ENCODE measurements around the gene LRRC71.
"Not testable (repeated sequence)": the region's sequence is repeated elsewhere in the genome, so short reads cannot be mapped to it uniquely, and the experiment has no call there.

Gene LRRC71

GRCh38 chr1:156905651-156906050 is 14.8 kb upstream of the LRRC71 start:
- no peak for ATAC-seq
- no peak for DNase-seq

DNA sequence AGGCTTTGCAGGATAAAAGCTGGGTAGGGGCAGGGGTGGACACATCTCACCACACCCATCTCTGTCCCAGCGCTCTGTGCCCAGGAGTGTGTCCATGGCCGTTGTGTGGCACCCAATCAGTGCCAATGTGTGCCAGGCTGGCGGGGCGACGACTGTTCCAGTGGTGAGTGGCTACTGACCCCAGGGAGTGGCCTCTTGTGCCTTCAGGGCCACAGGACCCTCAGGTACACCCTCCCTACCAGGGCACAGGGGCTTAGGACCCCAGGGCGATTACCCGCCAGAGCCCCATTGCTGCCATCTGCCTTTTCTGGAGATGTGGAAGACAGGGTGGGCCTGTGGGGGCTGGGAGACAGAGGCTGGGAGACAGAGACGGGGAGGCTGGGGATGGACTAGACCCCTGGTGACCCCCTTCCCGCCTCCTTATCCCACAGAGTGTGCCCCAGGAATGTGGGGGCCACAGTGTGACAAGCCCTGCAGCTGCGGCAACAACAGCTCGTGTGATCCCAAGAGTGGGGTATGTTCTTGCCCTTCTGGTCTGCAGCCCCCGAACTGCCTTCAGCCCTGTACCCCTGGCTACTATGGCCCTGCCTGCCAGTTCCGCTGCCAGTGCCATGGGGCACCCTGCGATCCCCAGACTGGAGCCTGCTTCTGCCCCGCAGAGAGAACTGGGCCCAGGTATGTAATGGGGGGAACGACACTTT is 14.1 kb upstream of the LRRC71 start:
- DNase-seq: no peak
- ATAC-seq: no peak

DNA sequence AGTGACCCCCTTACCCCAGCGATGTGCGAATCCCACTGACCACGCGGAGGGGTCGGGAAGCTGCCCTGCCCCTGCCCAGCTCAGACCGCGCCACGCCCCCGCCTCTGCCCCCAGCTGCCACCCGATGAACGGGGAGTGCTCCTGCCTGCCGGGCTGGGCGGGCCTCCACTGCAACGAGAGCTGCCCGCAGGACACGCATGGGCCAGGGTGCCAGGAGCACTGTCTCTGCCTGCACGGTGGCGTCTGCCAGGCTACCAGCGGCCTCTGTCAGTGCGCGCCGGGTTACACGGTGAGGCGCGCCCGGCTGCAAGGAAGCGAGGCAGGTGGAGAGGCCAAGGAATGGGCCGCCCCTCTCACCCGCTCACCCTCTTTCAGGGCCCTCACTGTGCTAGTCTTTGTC is 11.9 kb upstream of the LRRC71 start:
- no peak for DNase-seq
- no peak for ATAC-seq

- DNase-seq (no peak), ATAC-seq (no peak)
Observed at GRCh38 chr1:156908955-156909354, 11.5 kb upstream of the LRRC71 start.

DNA sequence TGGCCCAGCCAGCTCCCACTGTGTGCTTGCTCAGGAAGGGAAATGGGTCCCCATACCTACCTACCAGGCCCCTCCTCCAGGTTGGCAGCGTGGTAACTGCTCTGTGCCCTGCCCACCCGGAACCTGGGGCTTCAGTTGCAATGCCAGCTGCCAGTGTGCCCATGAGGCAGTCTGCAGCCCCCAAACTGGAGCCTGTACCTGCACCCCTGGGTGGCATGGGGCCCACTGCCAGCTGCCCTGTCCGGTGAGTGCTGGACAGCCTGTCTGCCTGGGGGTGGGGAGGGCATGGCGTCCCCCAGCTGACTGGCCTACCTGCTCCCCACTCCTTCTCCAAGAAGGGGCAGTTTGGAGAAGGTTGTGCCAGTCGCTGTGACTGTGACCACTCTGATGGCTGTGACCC is 10.8 kb upstream of the LRRC71 start:
- DNase-seq: no peak
- no peak for ATAC-seq

DNA sequence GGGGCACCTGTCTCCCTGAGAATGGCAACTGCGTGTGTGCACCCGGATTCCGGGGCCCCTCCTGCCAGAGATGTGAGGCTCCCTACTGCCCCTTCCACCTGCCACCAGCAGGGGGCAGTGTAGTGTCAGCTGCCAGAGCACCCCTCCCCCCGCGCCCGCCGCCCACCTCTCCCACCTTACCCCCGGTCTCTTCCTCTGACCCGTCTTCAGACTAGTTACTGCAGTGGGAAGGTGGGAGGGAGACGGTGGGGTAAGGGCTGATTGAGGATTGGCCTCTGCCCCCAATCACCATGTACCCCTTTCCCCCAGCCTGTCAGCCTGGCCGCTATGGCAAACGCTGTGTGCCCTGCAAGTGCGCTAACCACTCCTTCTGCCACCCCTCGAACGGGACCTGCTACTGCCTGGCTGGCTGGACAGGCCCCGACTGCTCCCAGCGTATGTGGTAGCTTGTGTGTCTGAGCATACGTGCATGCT is 10.1 kb upstream of the LRRC71 start:
- ATAC-seq (no peak), DNase-seq (peak; percentile 75)

GRCh38 chr1:156911577-156912298 is 8.7 kb upstream of the LRRC71 start:
- DNase-seq: no peak

GRCh38 chr1:156912310-156912709 is 8.1 kb upstream of the LRRC71 start:
- ATAC-seq (no peak), DNase-seq (no peak)

More at GRCh38 chr1:156911577-156912298, 8.7 kb upstream of the LRRC71 start:
- no peak for ATAC-seq

GRCh38 chr1:156912861-156913808 is 7.3 kb upstream of the LRRC71 start:
- ATAC-seq: no peak

DNA sequence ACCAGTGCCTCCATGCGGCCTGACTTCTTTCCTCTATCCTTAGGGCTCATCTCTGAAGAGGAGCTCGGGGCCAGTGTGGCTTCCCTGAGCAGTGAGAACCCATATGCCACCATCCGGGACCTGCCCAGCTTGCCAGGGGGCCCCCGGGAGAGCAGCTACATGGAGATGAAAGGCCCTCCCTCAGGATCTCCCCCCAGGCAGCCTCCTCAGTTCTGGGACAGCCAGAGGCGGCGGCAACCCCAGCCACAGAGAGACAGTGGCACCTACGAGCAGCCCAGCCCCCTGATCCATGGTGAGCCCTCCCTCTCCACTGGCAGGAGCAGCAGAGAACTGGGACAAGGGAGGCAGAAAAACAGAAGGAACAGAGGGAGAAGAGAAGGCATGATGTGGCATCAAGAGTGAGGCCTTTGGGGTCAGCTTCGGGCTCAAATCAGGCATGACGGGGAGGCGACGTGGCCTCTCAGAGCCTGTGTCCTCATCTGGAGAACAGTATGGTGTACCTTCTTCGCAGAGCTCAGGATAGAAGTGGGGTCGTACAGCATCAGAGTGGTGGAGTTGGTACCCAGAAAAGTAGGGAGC is 6.5 kb upstream of the LRRC71 start:
- DNase-seq (no peak), ATAC-seq (no peak)

More at GRCh38 chr1:156912861-156913808, 7.3 kb upstream of the LRRC71 start:
- DNase-seq: no peak

DNA sequence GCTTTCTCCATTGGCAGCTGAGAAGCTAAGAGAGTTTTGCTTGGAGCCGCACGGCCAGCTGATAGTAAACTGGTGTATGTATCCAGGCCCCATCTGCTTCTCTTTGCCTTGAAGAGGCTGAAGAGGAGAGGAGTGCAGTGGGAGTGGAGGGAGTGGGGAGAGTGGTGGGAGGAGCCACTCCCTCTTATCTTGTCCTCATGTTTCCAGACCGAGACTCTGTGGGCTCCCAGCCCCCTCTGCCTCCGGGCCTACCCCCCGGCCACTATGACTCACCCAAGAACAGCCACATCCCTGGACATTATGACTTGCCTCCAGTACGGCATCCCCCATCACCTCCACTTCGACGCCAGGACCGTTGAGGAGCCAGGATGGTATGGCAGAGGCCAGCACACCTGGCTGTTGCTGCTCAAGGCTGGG is 6.0 kb upstream of the LRRC71 start:
- peak; percentile 37 for ATAC-seq

DNA sequence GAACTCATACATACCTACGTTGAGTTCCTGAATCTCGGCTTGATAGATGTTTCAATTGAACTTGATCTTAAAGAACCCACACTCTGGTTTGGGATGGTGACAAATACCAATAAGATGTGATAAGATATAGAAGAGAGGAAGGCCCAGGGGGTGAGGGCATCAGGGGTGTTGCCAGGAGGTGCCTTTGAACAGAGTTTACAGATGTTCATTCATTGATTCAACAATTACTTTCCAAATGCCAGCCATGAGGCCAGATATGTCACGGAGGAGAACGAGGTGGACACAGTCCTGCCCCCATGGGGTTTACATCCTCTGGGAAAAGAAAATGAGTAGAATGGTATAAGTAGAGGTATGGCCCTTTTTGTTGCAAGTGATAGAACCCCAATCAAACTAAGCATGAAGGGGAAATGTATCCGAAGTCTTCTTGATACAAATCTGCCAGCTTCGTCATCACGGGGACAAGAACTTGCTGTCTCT is 659 bp downstream of the LRRC71 start:
- no peak for ATAC-seq

More for the DNA sequence above, 6.0 kb upstream of the LRRC71 start:
- DNase-seq: no peak

GRCh38 chr1:156922986-156923669 is 2.7 kb downstream of the LRRC71 start:
- ATAC-seq (no peak), DNase-seq (no peak)

More for the DNA sequence above, 659 bp downstream of the LRRC71 start:
- no peak for DNase-seq

DNA sequence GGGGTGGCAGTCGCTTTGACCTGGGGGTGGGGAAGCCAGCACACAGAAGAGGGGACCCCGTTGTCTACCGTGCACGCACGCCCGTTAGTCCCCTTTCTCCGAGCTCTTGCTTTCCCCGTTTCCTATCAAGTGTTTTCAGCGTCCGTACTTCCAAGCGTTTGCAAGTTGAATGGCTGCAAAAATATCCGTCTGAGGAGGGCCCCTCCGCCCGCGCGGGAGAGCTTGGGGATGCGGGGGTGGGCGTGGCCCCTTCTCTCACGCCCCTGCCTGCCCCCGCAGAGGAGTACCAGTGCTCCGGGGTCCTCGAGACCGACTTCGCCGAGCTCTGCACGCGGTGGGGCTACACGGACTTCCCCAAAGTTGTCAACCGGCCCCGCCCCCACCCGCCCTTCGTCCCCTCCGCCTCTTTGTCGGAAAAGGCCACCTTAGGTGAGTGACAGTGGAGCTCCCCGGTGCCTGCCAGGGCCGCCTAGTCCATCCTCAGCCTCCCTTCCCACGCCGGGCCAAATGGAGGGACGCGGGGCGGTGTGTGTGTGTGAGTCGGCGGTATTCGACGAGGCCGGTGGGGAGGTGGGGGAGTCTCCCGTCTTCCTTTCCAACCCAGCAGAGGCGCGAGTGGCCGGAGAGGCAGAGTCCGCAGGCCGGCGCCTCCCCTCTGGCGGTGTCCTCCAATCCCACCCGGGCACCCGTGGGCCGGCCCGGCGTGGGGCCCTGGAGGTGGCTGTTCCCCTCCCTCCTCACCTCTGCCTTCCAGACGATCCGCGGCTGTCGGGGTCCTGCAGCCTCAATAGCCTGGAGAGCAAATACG is 3.4 kb downstream of the LRRC71 start:
- DNase-seq (no peak), ATAC-seq (no peak)

DNA sequence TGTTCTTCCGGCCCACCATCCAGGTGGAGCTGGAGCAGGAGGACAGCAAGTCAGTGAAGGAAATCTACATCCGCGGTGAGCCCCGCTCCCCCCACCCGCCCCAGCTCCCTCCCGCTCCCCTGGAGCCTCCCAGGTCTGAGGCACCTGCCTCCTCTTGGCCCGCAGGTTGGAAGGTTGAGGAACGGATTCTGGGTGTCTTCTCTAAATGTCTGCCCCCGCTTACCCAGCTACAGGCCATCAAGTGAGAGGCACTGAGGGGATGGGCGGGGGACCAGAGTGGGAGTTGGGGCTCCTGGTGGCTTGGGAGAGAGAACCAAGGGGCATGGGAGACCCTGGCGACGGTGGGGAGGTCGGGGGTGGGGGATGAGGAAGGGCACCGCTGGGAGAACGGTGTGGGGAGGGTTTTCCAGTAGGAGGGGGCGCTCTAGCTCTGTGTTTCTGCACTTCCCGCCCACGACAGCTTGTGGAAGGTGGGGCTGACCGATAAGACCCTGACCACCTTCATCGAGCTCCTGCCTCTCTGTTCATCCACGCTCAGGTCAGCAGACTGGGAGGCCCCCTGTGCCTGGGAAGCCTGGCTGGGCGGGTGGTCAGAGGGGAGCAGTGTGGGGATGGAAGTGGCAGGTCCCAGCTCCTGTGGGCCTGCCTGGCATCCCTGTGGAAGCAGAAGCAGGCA is 4.2 kb downstream of the LRRC71 start:
- no peak for DNase-seq
- ATAC-seq: no peak

DNA sequence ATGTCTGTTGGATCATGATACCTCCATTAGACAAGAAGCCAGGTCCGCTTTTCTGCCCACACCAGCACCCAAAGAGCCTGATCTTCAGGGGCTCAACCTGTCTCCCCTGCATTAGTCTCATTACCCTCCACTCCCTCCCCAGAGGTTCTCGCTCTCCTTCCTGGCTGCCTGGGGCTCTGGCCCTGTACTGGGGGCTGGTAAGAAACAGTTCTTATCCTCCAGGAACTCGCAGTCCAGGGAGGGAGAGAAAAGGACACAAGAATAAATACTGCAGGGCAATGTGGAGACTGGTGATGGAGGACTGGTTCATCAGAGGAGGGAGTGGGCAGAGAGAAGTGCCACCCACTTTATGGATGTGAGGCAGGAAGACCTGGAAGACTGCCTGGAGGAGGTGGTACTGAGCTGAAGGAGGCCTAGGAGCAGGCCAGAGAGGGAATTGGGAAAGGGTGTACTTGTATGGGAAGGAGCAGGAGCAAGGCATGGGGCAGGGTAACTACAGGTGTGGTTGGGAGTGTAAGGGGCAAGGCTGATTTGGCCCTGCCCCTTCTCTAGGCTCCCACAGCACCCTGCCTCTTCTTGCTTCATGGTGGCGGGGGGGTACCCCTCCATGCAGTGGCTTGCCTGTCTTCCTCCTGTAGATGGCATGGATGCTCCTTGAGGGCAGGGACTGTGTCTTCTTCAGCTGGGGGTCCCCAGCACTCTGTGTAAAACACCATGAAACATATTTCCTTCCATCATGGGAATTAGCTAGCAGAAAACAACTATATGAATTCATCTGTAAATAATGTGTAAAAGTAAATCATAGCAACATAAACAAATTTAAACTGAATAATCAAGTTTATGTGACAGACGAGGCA is 5.0 kb downstream of the LRRC71 start:
- no peak for ATAC-seq

DNA sequence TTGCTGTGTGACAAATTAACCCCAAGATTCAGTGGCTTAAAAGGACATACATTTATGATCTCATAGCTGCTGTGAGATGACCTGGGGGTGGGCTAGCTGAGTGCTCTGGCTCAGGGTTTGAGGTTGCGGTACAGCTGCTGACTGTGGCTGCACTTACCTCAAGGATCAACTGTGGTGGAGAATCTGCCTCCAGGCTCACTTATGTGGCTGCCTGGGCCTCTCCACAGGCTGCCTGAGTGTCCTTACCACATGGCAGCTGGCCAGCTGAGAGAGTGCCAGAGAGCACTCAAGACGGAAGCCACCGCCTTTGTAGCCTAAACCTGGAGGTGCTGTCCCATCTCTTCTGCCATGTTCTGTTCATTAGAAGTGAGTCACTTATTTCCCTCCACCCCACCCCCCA is 5.7 kb downstream of the LRRC71 start:
- peak; percentile 89 for ATAC-seq

More for the DNA sequence above, 5.0 kb downstream of the LRRC71 start:
- DNase-seq: no peak

GRCh38 chr1:156926695-156927094 is 6.3 kb downstream of the LRRC71 start:
- not testable (repeated sequence) for DNase-seq, ATAC-seq

More for the DNA sequence above, 5.7 kb downstream of the LRRC71 start:
- DNase-seq: peak; percentile 78
